SK-N-SH (cell line): ENCODE data around the gene STAT6. TPM values are rescaled to one million over a fixed set of nuclear protein-coding genes. Genes with fewer than 3 reads are reported as not detected.

Source experiments
- CTCF ChIA-PET: fragments of 300-600, 350-600 bp; formaldehyde crosslinking; extraction: SDS; loops from one replicate; lab custom pipeline; 2021; lab: Yijun Ruan, JAX
- POLR2A ChIA-PET: fragments of 350-600 bp; sonication (Branson Sonifier 250); formaldehyde crosslinking; extraction: SDS; loops from one replicate; lab custom pipeline; 2020; ENCODE audit warnings: antibody characterized with exemption, inconsistent platforms; lab: Yijun Ruan, JAX
- DNase-seq: peaks from one replicate; pipeline ENCODE4 v3.0.0; 2012
- H2AFZ ChIP-seq: fragments of 200-600 bp; sonication (generic); 2 replicates; pipeline ENCODE4 v1.8.1; 2016; ENCODE audit warnings: antibody characterized with exemption, mild to moderate bottlenecking, low read depth
- H3F3A ChIP-seq: fragments of 200-600 bp; sonication (generic); replicated peaks from 2 replicates; pipeline ENCODE3; 2016; ENCODE audit warnings: antibody characterized with exemption, mild to moderate bottlenecking; ENCODE audit not compliant: insufficient read depth
- H3K27ac ChIP-seq, 2 experiments: fragments of 200-500 bp in 1 of 2; fragments of 200-600 bp in 1 of 2; sonication (Bioruptor generic) in 1 of 2; sonication (generic), shearing (Covaris generic) in 1 of 2; 2 replicates each; pipeline versions ENCODE4 v1.5.1 to v1.6.1; 2014 to 2016; ENCODE audit warnings: low read depth in 2 of 2, inconsistent platforms in 1 of 2, low read length in 1 of 2, mild to moderate bottlenecking in 1 of 2, mixed read lengths in 1 of 2
- H3K27me3 ChIP-seq: fragments of 200-600 bp; sonication (generic), shearing (Covaris generic); 2 replicates; pipeline ENCODE4 v1.6.1; 2016; ENCODE audit warnings: mixed run types; ENCODE audit not compliant: insufficient read depth
- H3K36me3 ChIP-seq, 2 experiments: fragments of 200-500 bp in 1 of 2; fragments of 200-600 bp in 1 of 2; sonication (Bioruptor generic) in 1 of 2; sonication (generic) in 1 of 2; replicated peaks in 1 of 2; 2 replicates each; pipeline versions ENCODE3 to v1.5.1; 2014 to 2016; ENCODE audit warnings: low read length in 1 of 2, mild to moderate bottlenecking in 1 of 2; ENCODE audit not compliant: insufficient read depth in 2 of 2, control insufficient read depth in 1 of 2
- H3K4me1 ChIP-seq, 2 experiments: fragments of 200-500 bp in 1 of 2; fragments of 200-600 bp in 1 of 2; sonication (Bioruptor generic) in 1 of 2; sonication (generic), shearing (Covaris generic) in 1 of 2; 2 replicates each; pipeline versions ENCODE4 v1.5.1 to v1.6.1; 2014 to 2016; ENCODE audit warnings: low read depth in 1 of 2, low read length in 1 of 2, mixed run types in 1 of 2; ENCODE audit not compliant: insufficient read depth in 2 of 2, control insufficient read depth in 1 of 2
- H3K4me2 ChIP-seq: fragments of 200-600 bp; sonication (generic), shearing (Covaris generic); 2 replicates; pipeline ENCODE4 v1.6.1; 2017; ENCODE audit warnings: mixed run types
- H3K4me3 ChIP-seq, 2 experiments: fragments of 200-500 bp in 1 of 2; fragments of 200-600 bp in 1 of 2; sonication (Bioruptor generic) in 1 of 2; sonication (generic), shearing (Covaris generic) in 1 of 2; 2 replicates each; pipeline versions ENCODE4 v1.5.1 to v1.8.1; 2014 to 2016; ENCODE audit warnings: low read depth in 2 of 2, inconsistent platforms in 1 of 2, low read length in 1 of 2, mild to moderate bottlenecking in 1 of 2, mixed read lengths in 1 of 2, moderate library complexity in 1 of 2
- H3K79me2 ChIP-seq: fragments of 200-600 bp; sonication (generic); 2 replicates; pipeline ENCODE4 v1.8.1; 2017; ENCODE audit warnings: mild to moderate bottlenecking; ENCODE audit not compliant: insufficient read depth
- H3K9ac ChIP-seq: fragments of 200-600 bp; sonication (generic); 2 replicates; pipeline ENCODE4 v1.6.1; 2017; ENCODE audit warnings: mixed run types
- H3K9me2 ChIP-seq: fragments of 200-600 bp; sonication (generic); 2 replicates; pipeline ENCODE4 v1.6.1; 2017; ENCODE audit warnings: mixed run types
- H3K9me3 ChIP-seq: fragments of 200-600 bp; sonication (generic); 2 replicates; pipeline ENCODE4 v1.6.1; 2017; ENCODE audit warnings: mixed run types, mild to moderate bottlenecking, moderate library complexity
- H4K20me1 ChIP-seq: fragments of 200-600 bp; sonication (generic); 2 replicates; pipeline ENCODE4 v1.6.1; 2017; ENCODE audit warnings: mild to moderate bottlenecking, mixed run types; ENCODE audit not compliant: insufficient read depth
- CHD2 ChIP-seq: fragments of 150-350 bp; IDR thresholded peaks from 2 replicates; pipeline ENCODE4 v1.6.1; 2018; ENCODE audit warnings: low read length; ENCODE audit not compliant: partially characterized antibody
- ELF1 ChIP-seq: IDR thresholded peaks from 2 replicates; pipeline ENCODE4 v1.4.0; 2012
- FOSL2 ChIP-seq: IDR thresholded peaks from 2 replicates; pipeline ENCODE4 v1.4.0; 2012; ENCODE audit warnings: low read depth, mild to moderate bottlenecking, moderate library complexity, borderline replicate concordance
- FOXM1 ChIP-seq: IDR thresholded peaks from 2 replicates; pipeline ENCODE4 v1.4.0; 2012; ENCODE audit warnings: low read depth, mild to moderate bottlenecking
- GABPA ChIP-seq: IDR thresholded peaks from 2 replicates; pipeline ENCODE4 v1.4.0; 2012; ENCODE audit warnings: low read depth, mild to moderate bottlenecking
- JUND ChIP-seq: IDR thresholded peaks from 2 replicates; pipeline ENCODE4 v1.4.0; 2012
- MEF2A ChIP-seq: IDR thresholded peaks from 2 replicates; pipeline ENCODE4 v1.4.0; 2012; ENCODE audit warnings: low read depth, borderline replicate concordance
- NFIC ChIP-seq: IDR thresholded peaks from 2 replicates; pipeline ENCODE4 v1.4.0; 2012; ENCODE audit warnings: borderline replicate concordance
- PBX3 ChIP-seq: IDR thresholded peaks from 2 replicates; pipeline ENCODE4; 2012
- RAD21 ChIP-seq: IDR thresholded peaks from 2 replicates; pipeline ENCODE4 v1.6.1; 2012; ENCODE audit warnings: mild to moderate bottlenecking, low read length
- RCOR1 ChIP-seq: fragments of 150-350 bp; IDR thresholded peaks from 2 replicates; pipeline ENCODE4 v1.6.1; 2017; ENCODE audit warnings: antibody characterized with exemption, low read length
- REST ChIP-seq: IDR thresholded peaks from 2 replicates; pipeline ENCODE4 v1.6.1; 2012; ENCODE audit warnings: mild to moderate bottlenecking, low read depth, low read length, moderate library complexity
- SMC3 ChIP-seq: IDR thresholded peaks from 2 replicates; pipeline ENCODE4 v1.6.1; 2012; ENCODE audit warnings: low read depth, low read length, improper control_type of control experiment
- TAF1 ChIP-seq: IDR thresholded peaks from 2 replicates; pipeline ENCODE4 v1.6.1; 2012; ENCODE audit warnings: low read depth, mild to moderate bottlenecking, low read length, moderate library complexity, borderline replicate concordance
- TCF12 ChIP-seq: IDR thresholded peaks from 2 replicates; pipeline ENCODE4 v1.4.0; 2012
- USF2 ChIP-seq: fragments of 150-350 bp; IDR thresholded peaks from 2 replicates; pipeline ENCODE4 v1.6.1; 2017; ENCODE audit warnings: antibody characterized with exemption, low read length, low read depth, borderline replicate concordance
- YY1 ChIP-seq: IDR thresholded peaks from 2 replicates; pipeline ENCODE4 v1.4.0; 2012; ENCODE audit warnings: low read depth, mild to moderate bottlenecking
- ZBTB33 ChIP-seq: IDR thresholded peaks from 2 replicates; pipeline ENCODE4 v1.4.0; 2012; ENCODE audit warnings: low read depth, borderline replicate concordance
- WGBS: methylation state at CpG from one replicate; pipeline ENCODE4 v1.1.6; 2017; ENCODE audit warnings: low lambda C conversion rate; 5-methylcytosine and 5-hydroxymethylcytosine counted together
- polyA plus RNA-seq, 3 experiments: library from polyadenylated mRNA; depleted of rRNA; stranded (reverse); fragments of >200 nt; gene quantifications; 2 replicates each; pipeline ENCODE4 v1.2.3, GENCODE V29; 2012
- TF ChIP-seq, protein P1 (sequence below): IDR thresholded peaks from 2 replicates; pipeline ENCODE4 v1.4.0; 2012; ENCODE audit warnings: low read depth

STAT6 gene
- polyA plus RNA-seq, 1 of the 3 experiments (the other 2 are of a cell fraction) = 0.15 TPM

DNA sequence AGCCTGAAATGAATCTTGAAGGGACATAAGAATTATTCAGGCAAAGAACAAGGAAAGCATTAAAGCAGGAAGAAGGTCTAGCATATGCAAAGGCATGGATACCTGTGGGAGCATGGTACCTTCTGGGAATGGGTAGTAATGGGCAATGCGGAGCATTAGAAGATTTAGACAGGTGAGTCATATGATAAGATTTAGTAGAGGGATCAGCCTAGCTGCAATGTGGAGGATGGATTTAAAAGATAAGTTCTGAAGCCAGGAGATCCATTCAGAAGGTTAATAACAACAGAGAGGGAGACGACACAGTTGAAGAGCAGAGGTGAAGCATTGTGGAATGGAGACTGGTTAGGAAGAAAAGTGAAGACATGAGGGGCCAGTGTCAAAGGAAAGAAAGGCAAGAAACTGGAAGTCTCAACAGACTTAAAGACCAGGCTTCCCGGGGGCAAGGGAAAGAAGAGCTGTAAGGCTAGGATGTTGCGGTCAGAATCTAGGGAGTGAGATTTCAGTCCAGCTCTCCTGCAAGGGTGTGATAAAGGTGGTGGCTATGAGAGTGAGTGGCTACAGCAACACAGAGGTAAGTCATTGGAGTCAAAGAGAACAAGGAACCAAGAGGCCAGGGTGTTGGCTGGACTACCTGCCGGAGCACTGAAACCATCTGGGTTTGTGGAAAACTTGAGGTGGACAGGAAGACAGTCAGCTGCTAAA is 5.6 kb upstream of the STAT6 start:
- H3K4me1 ChIP-seq = peaks cover 0 to 4% of the 10 kb centered on the region in 2 experiments; a peak in 1 of 4 replicates
- no peak for DNase-seq
- H3K9ac ChIP-seq = no peak overlapping the region
- H3K9me2 ChIP-seq = no peaks in the 10 kb centered on the region
- 82% methylated on average over 5 of the region's 5 CpGs for WGBS
- H4K20me1 ChIP-seq = no peaks in the 10 kb centered on the region
- H3K36me3 ChIP-seq = no peaks in the 10 kb centered on the region
- H3K9me3 ChIP-seq = no peaks in the 10 kb centered on the region
- H3K27ac ChIP-seq = no peak overlapping the region
- POLR2A ChIA-PET = no interaction called here
- CTCF ChIA-PET = interaction anchor here (0.6 to 23.5 kb wide), 11 partner anchors 8 to 108 kb away, joined by 3 to 643 read pairs (median 4); no protein-coding TSS in a partner anchor
- H3F3A ChIP-seq = no peaks in the 10 kb centered on the region
- H2AFZ ChIP-seq = no peak overlapping the region
- no peak overlapping the region for H3K4me3 ChIP-seq
- H3K27me3 ChIP-seq = no peaks in the 10 kb centered on the region
- TF ChIP-seq FOXM1 = no peak
- no peak for TF ChIP-seq TCF12
- TF ChIP-seq SMC3 = no peak
- TF ChIP-seq USF2 = no peak
- no peak for TF ChIP-seq MEF2A
- no peak for TF ChIP-seq FOSL2
- no peak for TF ChIP-seq JUND
- no peak for TF ChIP-seq YY1
- TF ChIP-seq ZBTB33 = no peak
- TF ChIP-seq RCOR1 = no peak
- TF ChIP-seq, protein P1, sequence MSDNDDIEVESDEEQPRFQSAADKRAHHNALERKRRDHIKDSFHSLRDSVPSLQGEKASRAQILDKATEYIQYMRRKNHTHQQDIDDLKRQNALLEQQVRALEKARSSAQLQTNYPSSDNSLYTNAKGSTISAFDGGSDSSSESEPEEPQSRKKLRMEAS = no peak
- TF ChIP-seq RAD21 = no peak
- TF ChIP-seq TAF1 = no peak
- no peak for TF ChIP-seq PBX3
- no peak for TF ChIP-seq NFIC
- no peak for TF ChIP-seq REST
- no peak for TF ChIP-seq ELF1
- TF ChIP-seq CHD2 = no peak
- TF ChIP-seq GABPA = no peak
- H3K79me2 ChIP-seq = no peaks in the 10 kb centered on the region
- H3K4me2 ChIP-seq = no peak overlapping the region
